ENCODE measurements around the gene SREBF2.
A peak's percentile ranks its signal among the peaks of the same experiment; 100 is the strongest.

Gene SREBF2

DNA sequence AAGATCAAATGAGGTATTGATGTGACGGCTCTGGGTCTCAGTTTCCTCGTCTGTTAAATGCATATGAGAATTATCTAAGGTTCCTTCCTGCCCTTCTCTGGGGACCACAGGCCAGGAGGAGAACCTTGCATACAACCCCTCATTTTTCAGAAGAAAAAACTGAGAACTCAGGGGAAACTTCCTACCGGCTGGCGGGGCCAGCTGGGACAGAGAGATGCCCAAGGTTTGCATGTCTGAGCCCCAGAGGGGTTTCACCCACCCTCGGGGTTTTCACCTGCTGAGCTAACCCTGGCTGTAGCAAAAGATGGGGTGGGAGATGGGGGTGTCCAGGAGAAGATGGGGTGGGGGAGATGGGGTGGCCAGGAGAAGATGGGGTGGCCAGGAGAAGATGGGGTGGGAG, 89.4 kb downstream of the SREBF2 start:
- DNase-seq (ENCODE audit: low read depth) = no peak

- DNase-seq (ENCODE audit: low read depth) = no peak
These were observed 90.2 kb downstream of the SREBF2 start for GRCh38 chr22:41922940-41923594.

DNA sequence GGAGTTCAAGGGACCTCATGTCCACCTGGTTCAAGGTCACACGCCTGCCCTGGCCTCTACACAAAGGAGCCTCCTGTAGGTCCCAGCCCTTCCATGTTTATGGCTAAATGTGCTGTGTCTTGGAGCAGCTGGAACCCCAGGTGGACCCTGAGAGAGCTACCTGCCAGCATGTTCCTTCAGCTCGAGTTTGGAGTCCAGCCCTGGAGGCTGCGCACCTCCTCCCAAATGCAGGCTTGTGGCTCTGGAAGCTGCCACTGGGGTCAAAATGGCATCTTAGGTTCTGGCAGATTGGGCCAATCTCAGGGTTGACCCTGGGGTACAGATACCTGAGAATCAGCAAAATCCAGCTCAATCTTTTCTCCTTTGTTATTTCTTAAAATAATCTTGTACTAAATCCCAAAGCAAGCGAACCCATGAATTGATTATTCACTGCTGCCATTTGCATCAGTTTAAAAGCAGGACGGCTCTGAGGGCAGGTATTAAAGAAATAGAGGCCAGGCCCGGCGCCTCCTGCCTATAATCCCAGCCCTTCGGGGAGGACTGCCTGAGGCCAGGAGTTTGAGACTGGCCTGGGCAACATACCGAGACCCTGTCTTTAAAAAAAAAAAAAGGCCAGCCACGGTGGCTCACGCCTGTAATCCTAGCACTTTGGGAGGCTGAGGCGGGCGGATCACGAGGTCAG, 90.8 kb downstream of the SREBF2 start:
- DNase-seq (ENCODE audit: low read depth) = no peak

DNA sequence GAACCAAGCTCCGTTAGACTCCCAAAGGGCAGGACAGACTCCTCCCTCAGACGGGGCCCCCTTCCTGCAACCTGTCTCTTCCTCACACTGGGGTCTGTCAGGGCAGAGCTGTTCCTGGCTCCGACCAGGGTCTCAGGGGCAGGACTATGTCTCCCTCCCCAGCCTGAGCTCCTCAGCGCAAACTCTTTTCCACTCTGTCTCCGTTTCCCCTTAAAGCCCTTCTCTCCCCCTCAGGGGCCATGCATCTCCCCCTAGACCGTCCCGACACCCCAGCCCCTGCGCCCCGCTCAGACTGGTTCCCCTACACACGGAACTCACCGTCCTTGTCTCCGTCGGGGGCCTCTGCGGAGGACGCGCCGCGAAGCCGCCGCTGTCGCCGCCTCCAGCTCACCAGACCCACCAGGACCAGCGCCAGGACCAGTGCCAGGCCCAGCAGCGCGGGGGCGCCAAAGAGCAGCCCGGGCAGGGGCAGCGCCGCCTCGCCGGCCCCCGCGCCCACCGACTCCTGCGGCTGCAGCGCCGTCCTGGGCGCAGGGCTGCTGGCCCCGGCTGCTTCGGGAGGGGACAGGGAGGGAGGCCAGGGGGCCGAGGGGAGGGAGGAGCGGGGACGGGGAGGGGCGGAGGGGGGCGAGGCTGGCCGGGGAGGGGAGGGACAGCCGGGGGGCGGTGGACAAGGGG, 93.0 kb downstream of the SREBF2 start:
- DNase-seq (ENCODE audit: low read depth) = peak; percentile 60

GRCh38 chr22:41927813-41928212, 94.9 kb downstream of the SREBF2 start:
- no peak for DNase-seq (ENCODE audit: low read depth)

- DNase-seq (ENCODE audit: low read depth) = no peak
These were observed 95.9 kb downstream of the SREBF2 start for GRCh38 chr22:41928593-41929417.

GRCh38 chr22:41929418-41929810, 96.5 kb downstream of the SREBF2 start:
- no peak for DNase-seq (ENCODE audit: low read depth)

DNA sequence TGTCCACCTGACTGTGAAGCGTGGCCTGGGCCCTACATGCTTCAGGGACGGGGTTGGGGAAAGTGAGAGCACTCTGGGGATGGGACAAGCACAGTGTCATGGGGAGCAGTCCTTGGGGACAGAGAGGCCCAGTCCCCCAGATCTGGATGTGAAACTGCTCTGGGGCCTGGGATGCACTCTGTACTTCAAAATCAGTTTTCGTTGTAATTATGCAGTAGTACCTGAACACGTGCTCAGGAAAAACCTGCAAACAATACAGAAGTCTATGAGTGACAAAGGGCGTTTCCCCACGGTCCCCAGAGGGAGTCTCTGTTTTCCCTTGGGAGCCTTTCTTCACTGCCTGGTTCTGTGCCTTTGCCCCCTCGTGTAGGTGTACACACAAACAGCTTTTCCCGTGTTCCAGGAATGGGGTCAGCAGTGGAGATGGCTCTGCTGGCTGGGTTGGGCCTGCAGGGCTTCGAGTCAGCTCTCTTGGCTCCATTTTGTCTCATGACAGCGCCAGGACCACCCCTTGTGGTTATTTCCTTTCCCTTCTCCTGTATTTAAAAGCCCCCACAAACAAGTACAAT, 98.9 kb downstream of the SREBF2 start:
- DNase-seq (ENCODE audit: low read depth) = no peak

DNA sequence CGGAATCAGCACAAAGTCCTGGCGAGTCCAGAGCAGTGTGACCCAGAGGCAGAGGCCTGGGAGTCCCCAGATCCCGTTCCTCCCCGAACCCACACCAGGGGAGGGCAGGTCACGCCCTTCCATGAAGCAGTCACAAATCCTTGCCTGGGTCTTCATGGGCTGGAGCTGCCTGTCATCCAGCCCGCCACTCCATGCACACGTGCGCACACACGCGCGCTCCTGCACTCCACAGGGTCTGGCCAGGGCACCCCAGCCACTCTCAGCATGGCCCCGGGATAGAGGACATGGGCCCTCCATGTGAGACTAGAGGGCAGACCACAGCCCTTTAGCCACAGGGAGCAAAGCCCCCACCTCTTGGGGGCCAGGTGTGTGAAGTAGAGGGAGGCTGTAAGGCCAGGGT, 99.4 kb downstream of the SREBF2 start:
- no peak for DNase-seq (ENCODE audit: low read depth)

- DNase-seq (ENCODE audit: low read depth) = no peak
These were observed 100.7 kb downstream of the SREBF2 start for GRCh38 chr22:41933411-41934177.

DNA sequence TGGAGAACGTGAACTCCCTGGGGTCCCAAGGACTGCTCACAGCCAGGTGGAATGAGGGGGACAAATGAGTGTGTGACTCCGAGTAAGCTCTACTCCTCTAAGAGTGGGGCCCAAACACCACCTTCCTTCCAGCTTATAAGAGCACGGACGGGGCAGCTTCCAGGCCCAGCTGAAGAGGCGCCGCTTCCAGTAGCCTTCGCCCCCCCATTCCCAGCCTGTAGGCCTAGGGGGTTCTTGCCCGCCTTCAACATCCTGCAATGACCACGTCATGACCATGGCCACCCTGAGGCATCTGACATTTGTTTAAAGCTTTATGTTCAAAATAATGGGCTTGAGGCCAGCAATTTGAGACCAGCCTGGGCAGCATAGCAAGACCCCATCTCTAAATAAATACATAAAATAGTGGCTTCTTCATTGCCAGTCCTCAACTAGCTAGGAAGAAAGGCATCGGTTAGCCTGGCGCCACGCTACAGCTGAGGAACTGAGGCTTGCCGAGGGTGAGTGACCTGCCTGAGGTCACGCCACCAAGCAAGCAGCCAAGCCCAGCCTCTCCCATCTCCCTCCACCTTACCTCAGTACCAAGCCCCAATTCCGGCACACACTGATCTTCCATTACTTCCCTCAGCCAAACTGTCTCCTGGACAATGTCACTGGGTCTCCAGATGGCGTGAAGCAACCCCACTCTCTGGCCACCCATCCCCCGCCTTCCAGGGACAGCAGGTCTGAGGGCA, 101.5 kb downstream of the SREBF2 start:
- DNase-seq (ENCODE audit: low read depth) = no peak

GRCh38 chr22:41935015-41935351, 102.1 kb downstream of the SREBF2 start:
- no peak for DNase-seq (ENCODE audit: low read depth)

DNA sequence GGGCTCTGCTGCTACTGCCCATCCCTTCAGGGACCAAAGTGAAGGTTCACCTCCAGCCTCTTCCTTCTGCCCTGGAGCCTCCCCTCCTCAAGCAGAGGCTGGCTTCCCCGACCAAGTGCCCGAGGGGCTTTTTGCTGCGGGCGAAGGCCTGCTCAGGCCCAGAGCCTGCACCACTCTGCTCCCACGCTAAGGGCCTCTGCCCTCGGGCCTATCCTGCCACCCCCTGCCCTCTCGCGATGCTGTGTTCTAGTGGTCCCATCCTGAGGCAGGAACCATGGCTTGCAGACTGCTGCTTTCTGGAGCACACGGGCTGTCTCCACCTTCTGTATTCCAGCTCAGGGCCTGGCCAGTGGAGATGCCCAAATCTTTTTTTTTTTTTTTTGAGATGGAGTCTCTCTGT, 102.6 kb downstream of the SREBF2 start:
- no peak for DNase-seq (ENCODE audit: low read depth)

DNA sequence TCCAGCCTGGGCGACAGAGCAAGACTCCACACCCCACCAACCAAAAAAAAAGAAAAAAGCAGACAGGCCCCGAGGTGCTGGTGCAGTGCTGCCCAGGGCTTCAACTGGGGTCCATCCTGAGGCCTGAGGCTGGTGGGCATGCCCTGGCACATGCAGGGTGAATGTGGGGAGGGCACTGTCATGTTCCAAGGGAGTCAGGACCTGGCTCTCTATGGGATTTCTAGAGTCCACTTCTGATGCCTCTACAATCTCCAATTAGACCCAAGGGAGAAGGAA, 103.9 kb downstream of the SREBF2 start:
- DNase-seq (ENCODE audit: low read depth) = no peak

GRCh38 chr22:41939981-41940831, 107.3 kb downstream of the SREBF2 start:
- DNase-seq (ENCODE audit: low read depth) = peak; percentile 97

DNA sequence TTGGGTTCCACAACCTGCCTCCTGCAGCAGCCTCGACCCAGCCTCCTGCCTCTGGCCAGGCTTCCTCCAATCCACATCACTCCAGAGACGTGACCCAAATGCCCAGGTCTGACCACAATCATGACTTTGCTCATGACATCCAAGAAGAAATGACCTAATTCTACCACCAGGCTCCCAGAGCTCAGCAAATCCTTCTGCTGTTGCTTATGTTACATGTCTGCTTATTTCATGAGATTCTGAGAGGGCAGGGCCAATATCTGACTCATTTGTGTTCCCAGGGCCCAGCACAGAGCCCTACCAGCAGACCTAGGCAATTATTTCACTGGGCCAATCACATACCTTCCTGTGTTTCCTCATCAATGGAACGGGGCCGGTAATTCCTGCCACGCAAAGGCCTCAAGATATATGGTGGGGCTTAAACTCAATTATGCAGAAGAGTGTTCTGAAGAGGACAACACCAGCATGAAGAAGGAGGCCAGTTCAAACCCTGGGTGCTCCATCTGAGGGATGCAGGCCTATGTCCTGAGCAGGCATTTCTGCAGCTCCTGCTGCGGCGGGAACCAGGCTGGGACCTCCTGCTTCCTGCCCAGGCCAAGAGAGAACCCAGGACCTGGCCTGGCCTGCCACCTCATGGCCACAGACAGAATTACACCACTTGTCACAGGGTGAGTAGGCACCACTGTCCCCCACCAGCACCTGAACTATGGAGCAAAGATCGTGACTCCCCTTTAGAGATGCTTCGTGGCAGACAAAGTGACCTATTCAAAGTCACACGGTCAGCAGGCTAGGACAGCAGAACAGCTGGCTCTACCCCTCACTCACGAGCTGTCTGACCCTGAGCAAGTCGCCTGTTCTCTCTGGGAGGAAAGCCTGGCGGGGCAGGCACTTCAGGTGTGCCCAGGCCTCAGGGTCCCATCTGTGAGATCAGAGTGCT, 108.2 kb downstream of the SREBF2 start:
- DNase-seq (ENCODE audit: low read depth) = peak; percentile 65

GRCh38 chr22:41943661-41944209, 110.8 kb downstream of the SREBF2 start:
- DNase-seq (ENCODE audit: low read depth) = no peak

- DNase-seq (ENCODE audit: low read depth) = peak; percentile 77
These were observed 113.9 kb downstream of the SREBF2 start, which contains the start of gene CENPM for GRCh38 chr22:41946629-41947423. TSS of gene CENPM (minus strand) at chr22:41947152. CDS start at chr22:41947076, 76 bp downstream.
